HG03060 (cell line): ENCODE measurements around the gene RAB43.
"Not testable (repeated sequence)": the region's sequence is repeated elsewhere in the genome, so short reads cannot be mapped to it uniquely, and the experiment has no call there.

Experiments used
- ATAC-seq: cut with Tn5 transposase; IDR thresholded peaks from one replicate; pipeline ENCODE4 v1.9.1; 2021; ENCODE audit warnings: low read depth, moderate number of reproducible peaks; ENCODE audit not compliant: unreplicated experiment

Gene RAB43

GRCh38 chr3:129122412-129123011, 908 bp upstream of the RAB43 start:
- ATAC-seq, result no peak

GRCh38 chr3:129121016-129121791, 400 bp downstream of the RAB43 start:
- ATAC-seq, result no peak

- ATAC-seq, result peak; percentile 75
These were observed 1.2 kb downstream of the RAB43 start for GRCh38 chr3:129120254-129121004.

- ATAC-seq, result no peak
These were observed 2.1 kb downstream of the RAB43 start for GRCh38 chr3:129119365-129120100.

- ATAC-seq, result no peak
These were observed 2.9 kb downstream of the RAB43 start for GRCh38 chr3:129118745-129119144.

- no peak for ATAC-seq
These were observed 4.5 kb downstream of the RAB43 start for GRCh38 chr3:129117134-129117533.

GRCh38 chr3:129116482-129116946, 5.1 kb downstream of the RAB43 start:
- no peak for ATAC-seq

GRCh38 chr3:129114455-129114854, 7.1 kb downstream of the RAB43 start:
- ATAC-seq, result no peak

GRCh38 chr3:129112308-129113052, 9.1 kb downstream of the RAB43 start:
- no peak for ATAC-seq

- not testable (repeated sequence) for ATAC-seq
These were observed 10.4 kb downstream of the RAB43 start for GRCh38 chr3:129111076-129111780.

GRCh38 chr3:129107793-129108192, 13.8 kb downstream of the RAB43 start:
- ATAC-seq, result no peak

GRCh38 chr3:129106866-129107565, 14.6 kb downstream of the RAB43 start:
- no peak for ATAC-seq

GRCh38 chr3:129106320-129106719, 15.3 kb downstream of the RAB43 start:
- no peak for ATAC-seq

GRCh38 chr3:129105862-129106261, 15.7 kb downstream of the RAB43 start:
- ATAC-seq, result no peak

GRCh38 chr3:129104498-129105079, 17.0 kb downstream of the RAB43 start:
- no peak for ATAC-seq

- ATAC-seq, result no peak
These were observed 17.6 kb downstream of the RAB43 start for GRCh38 chr3:129104051-129104450.

GRCh38 chr3:129103296-129103695, 18.3 kb downstream of the RAB43 start:
- no peak for ATAC-seq

GRCh38 chr3:129101370-129102138, 20.1 kb downstream of the RAB43 start:
- ATAC-seq, result no peak
